HFFc6 (cell line): ENCODE measurements around the gene FGF14. TPM values are rescaled to one million over a fixed set of nuclear protein-coding genes. Genes with fewer than 3 reads are reported as not detected.

ENCODE experiments used
- DNase-seq: peaks from one replicate; pipeline ENCODE4 v3.0.0-alpha.2; 2018
- H3K27ac Mint-ChIP-seq: 2 replicates; pipeline ENCODE4 v1.8.0; 2020; ENCODE audit warnings: mild to moderate bottlenecking, mixed read lengths
- H3K27me3 Mint-ChIP-seq: 2 replicates; pipeline ENCODE4 v1.8.0; 2021; ENCODE audit warnings: mild to moderate bottlenecking, moderate library complexity, mixed read lengths; ENCODE audit not compliant: insufficient read depth
- H3K36me3 Mint-ChIP-seq: 2 replicates; pipeline ENCODE4 v1.8.0; 2021; ENCODE audit warnings: low read depth, mixed read lengths
- H3K4me1 Mint-ChIP-seq: 2 replicates; pipeline ENCODE4 v1.8.0; 2020; ENCODE audit warnings: low read depth, mixed read lengths
- H3K4me3 Mint-ChIP-seq: 2 replicates; pipeline ENCODE4 v1.8.0; 2020; ENCODE audit warnings: mild to moderate bottlenecking, moderate library complexity, mixed read lengths
- H3K9me3 Mint-ChIP-seq: 2 replicates; pipeline ENCODE4 v1.8.0; 2020; ENCODE audit warnings: mild to moderate bottlenecking, mixed read lengths
- total RNA-seq, 6 experiments: library from RNA; stranded (reverse); fragmentation: NEBNext Ultra II Directional; extraction: Animal tissue kit (Norgen Biotek cat#: 25700); gene quantifications; 2 replicates in 1 of 6; 3 replicates in 5 of 6; pipeline ENCODE4 v1.2.3, GENCODE V29; 2021
- TF ChIP-seq, protein P1 (sequence below): fragments of 200-600 bp; sonication (generic); IDR thresholded peaks from 2 replicates; pipeline ENCODE4 v1.5.0; 2021; ENCODE audit warnings: antibody characterized with exemption, mild to moderate bottlenecking

Gene FGF14
- total RNA-seq, 6 experiments from 2014 or later = 0.02 to 0.03 TPM; not detected in 4

DNA sequence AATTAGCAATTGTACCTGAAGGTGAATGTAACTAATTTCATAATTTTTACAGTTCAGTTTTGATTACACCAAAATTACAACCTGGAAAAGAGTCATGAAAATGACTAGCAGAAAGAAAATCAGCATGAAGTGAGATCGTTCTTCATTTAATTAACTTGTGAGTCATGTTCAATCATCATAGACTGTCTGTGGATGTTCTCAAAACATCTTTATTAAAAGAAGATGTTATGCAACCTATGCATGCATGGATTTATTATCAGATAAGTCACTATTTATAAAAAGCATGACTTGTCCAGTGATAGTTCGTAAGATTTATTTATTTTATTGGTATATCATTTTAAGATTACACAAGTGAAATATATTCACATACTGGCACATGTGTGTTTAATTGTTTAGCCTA, 703.4 kb downstream of the FGF14 start:
- Mint-ChIP-seq H3K36me3 (peaks cover 51% of the 10 kb centered on the region), H3K4me3 (no peak overlapping the region; the same call in 1 of the 2 replicates), H3K27ac (peak overlapping the region; percentile 57; the same call in 1 of the 2 replicates), H3K27me3 (peaks cover 5% of the 10 kb centered on the region), H3K9me3 (no peaks in the 10 kb centered on the region), H3K4me1 (peaks cover 40% of the 10 kb centered on the region)
- DNase-seq = peak; percentile 25
- TF ChIP-seq, protein P1, sequence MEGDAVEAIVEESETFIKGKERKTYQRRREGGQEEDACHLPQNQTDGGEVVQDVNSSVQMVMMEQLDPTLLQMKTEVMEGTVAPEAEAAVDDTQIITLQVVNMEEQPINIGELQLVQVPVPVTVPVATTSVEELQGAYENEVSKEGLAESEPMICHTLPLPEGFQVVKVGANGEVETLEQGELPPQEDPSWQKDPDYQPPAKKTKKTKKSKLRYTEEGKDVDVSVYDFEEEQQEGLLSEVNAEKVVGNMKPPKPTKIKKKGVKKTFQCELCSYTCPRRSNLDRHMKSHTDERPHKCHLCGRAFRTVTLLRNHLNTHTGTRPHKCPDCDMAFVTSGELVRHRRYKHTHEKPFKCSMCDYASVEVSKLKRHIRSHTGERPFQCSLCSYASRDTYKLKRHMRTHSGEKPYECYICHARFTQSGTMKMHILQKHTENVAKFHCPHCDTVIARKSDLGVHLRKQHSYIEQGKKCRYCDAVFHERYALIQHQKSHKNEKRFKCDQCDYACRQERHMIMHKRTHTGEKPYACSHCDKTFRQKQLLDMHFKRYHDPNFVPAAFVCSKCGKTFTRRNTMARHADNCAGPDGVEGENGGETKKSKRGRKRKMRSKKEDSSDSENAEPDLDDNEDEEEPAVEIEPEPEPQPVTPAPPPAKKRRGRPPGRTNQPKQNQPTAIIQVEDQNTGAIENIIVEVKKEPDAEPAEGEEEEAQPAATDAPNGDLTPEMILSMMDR = no peak

DNA sequence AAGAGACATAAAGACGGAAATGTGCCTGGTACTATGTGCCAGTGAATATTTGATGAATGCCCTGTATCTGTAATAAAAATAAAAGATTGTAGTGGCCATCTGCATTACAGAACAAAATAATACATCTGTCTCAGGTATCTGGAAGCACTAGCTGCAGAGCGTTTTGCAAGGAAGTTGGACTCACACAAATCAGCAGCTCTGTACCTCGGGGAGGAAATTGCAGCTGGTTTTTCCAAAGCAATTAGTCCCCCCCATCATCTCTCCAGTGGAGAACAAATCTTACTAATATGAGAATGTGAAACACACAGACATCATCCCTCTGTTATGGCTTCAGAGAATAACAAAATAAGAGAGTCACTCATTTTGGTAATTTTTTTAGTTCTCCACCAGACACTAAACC, 704.1 kb downstream of the FGF14 start:
- Mint-ChIP-seq H3K4me3 (no peak overlapping the region), H3K4me1 (peaks cover 35% of the 10 kb centered on the region), H3K9me3 (no peaks in the 10 kb centered on the region), H3K27ac (peak overlapping the region; percentile 49; the same call in 1 of the 2 replicates), H3K27me3 (peaks cover 5% of the 10 kb centered on the region), H3K36me3 (peaks cover 46% of the 10 kb centered on the region)
- no peak for DNase-seq
- TF ChIP-seq, protein P1 = no peak

DNA sequence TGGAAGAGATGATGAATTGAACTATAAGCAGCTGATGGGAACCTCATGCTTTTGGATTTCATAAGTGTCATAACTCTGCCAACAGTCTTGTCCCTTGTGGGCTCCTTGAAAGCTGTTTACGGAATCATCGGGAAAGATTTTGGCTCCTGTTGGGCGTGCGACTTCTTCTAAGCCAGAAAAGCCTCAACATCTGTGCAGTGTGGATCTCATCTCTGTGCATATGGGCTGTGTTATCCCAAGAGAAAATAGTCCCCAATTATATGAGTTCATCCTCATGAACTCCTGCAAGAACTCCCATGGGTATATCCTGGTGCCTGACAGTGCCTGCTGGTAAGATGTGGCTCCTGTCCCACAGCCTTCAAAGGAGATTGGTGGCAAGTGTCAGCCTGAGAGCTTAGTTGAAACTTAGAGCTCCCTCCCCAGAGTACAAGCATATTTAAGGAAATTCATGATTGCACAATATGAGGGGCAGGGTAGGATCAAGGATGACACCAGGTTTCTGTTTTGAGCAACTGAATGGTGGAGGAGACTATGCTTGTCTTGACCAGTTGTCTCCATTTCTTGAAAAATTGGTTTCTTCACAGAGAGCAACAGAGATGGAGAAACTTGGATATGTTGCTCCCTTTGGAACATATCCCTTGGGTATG, 705.9 kb downstream of the FGF14 start:
- peaks cover 45% of the 10 kb centered on the region for H3K4me1 Mint-ChIP-seq
- H3K36me3 Mint-ChIP-seq = peaks cover 51% of the 10 kb centered on the region
- H3K27ac Mint-ChIP-seq = no peak overlapping the region
- H3K9me3 Mint-ChIP-seq = no peaks in the 10 kb centered on the region
- H3K4me3 Mint-ChIP-seq = no peak overlapping the region
- H3K27me3 Mint-ChIP-seq = peaks cover 5% of the 10 kb centered on the region
- TF ChIP-seq, protein P1 = no peak
- DNase-seq = no peak

DNA sequence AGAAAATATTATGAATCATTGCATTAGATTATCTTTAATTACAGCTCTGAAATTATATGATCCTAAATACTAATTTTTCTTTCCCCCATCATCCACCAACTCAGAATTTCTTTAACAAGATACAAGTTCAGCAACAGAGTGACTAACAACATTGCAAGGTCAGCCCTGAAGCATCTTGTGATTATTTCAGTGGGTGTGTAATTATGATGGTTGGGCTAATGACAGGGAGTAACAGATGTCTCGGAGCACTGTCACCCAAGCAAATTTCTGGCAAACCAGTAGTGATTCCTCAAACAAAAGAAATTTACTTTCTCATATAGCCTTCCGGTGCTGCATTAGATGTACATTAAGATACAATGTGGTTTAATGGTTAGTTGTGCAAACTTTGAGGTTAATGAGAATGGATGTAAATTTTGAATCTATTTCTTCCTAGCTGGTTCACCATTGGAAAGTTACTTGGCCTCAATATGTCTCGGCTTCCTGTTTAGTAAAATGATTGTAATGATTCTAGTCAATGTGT, 710.4 kb downstream of the FGF14 start:
- Mint-ChIP-seq H3K36me3 (peaks cover 33% of the 10 kb centered on the region), H3K9me3 (no peaks in the 10 kb centered on the region), H3K4me3 (no peak overlapping the region), H3K27ac (peak overlapping the region; percentile 19; the same call in 1 of the 2 replicates), H3K4me1 (peaks cover 18% of the 10 kb centered on the region), H3K27me3 (peaks cover 1% of the 10 kb centered on the region)
- peak; percentile 18 for DNase-seq
- TF ChIP-seq, protein P1 = no peak

DNA sequence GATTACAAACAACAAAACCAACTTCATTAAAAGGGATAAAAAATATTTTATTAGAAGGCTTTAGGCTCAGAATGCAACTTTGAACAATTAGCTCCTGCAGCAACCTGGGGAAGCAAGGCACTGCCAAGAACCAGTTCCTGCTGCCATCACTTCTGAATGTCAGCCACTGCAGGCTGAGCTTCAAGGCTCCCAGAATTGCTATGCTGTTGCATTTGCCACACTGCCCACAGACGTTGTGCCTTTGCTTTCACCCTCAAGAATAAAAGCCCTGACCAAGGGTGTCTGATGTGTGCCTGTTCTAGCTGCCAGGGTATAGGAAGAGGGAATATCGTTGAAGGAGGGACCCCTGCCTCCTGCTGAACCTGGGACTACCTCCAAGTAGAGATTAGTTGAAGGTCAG, 711.0 kb downstream of the FGF14 start:
- TF ChIP-seq, protein P1 = no peak
- Mint-ChIP-seq H3K27ac (no peak overlapping the region), H3K36me3 (peaks cover 28% of the 10 kb centered on the region), H3K4me3 (no peak overlapping the region), H3K27me3 (peaks cover 1% of the 10 kb centered on the region), H3K9me3 (no peaks in the 10 kb centered on the region), H3K4me1 (peaks cover 18% of the 10 kb centered on the region)
- no peak for DNase-seq
